ENCODE results near the gene ADGRL3.

The ADGRL3 gene

GRCh38 chr4:61443813-61444510, 243.8 kb downstream of the ADGRL3 start:
- Histone ChIP-seq H3K9me3 (ENCODE audit: control insufficient read depth, low read length) (no peaks in the 10 kb centered on the region), H3K4me3 (ENCODE audit: low read length) (no peak overlapping the region), H3K27me3 (ENCODE audit: control insufficient read depth, insufficient read depth, low read length) (no peaks in the 10 kb centered on the region), H3K36me3 (ENCODE audit: control insufficient read depth, insufficient read depth, low read length) (no peaks in the 10 kb centered on the region), H3K9ac (ENCODE audit: low read length) (no peak overlapping the region), H3K4me1 (ENCODE audit: control insufficient read depth, insufficient read depth, low read length) (peaks cover 15% of the 10 kb centered on the region)

GRCh38 chr4:61445374-61446063, 245.4 kb downstream of the ADGRL3 start:
- Histone ChIP-seq H3K9ac (ENCODE audit: low read length) (no peak overlapping the region), H3K4me1 (ENCODE audit: control insufficient read depth, insufficient read depth, low read length) (peaks cover 15% of the 10 kb centered on the region), H3K27me3 (ENCODE audit: control insufficient read depth, insufficient read depth, low read length) (no peaks in the 10 kb centered on the region), H3K36me3 (ENCODE audit: control insufficient read depth, insufficient read depth, low read length) (no peaks in the 10 kb centered on the region), H3K9me3 (ENCODE audit: control insufficient read depth, low read length) (no peaks in the 10 kb centered on the region), H3K4me3 (ENCODE audit: low read length) (no peak overlapping the region)

GRCh38 chr4:61446941-61447340, 246.8 kb downstream of the ADGRL3 start:
- Histone ChIP-seq H3K4me1 (ENCODE audit: control insufficient read depth, insufficient read depth, low read length) (peaks cover 24% of the 10 kb centered on the region), H3K27me3 (ENCODE audit: control insufficient read depth, insufficient read depth, low read length) (no peaks in the 10 kb centered on the region), H3K4me3 (ENCODE audit: low read length) (no peak overlapping the region), H3K9me3 (ENCODE audit: control insufficient read depth, low read length) (no peaks in the 10 kb centered on the region), H3K9ac (ENCODE audit: low read length) (no peak overlapping the region), H3K36me3 (ENCODE audit: control insufficient read depth, insufficient read depth, low read length) (no peaks in the 10 kb centered on the region)

- no peaks in the 10 kb centered on the region for H3K27me3 ChIP-seq (ENCODE audit: control insufficient read depth, insufficient read depth, low read length)
Observed at GRCh38 chr4:61447918-61448317, 247.8 kb downstream of the ADGRL3 start.

GRCh38 chr4:61451935-61452334, 251.8 kb downstream of the ADGRL3 start:
- Histone ChIP-seq H3K9me3 (ENCODE audit: control insufficient read depth, low read length) (no peaks in the 10 kb centered on the region), H3K36me3 (ENCODE audit: control insufficient read depth, insufficient read depth, low read length) (no peaks in the 10 kb centered on the region), H3K4me3 (ENCODE audit: low read length) (no peak overlapping the region), H3K27me3 (ENCODE audit: control insufficient read depth, insufficient read depth, low read length) (no peaks in the 10 kb centered on the region), H3K4me1 (ENCODE audit: control insufficient read depth, insufficient read depth, low read length) (peaks cover 9% of the 10 kb centered on the region), H3K9ac (ENCODE audit: low read length) (no peak overlapping the region)

More at GRCh38 chr4:61447918-61448317, 247.8 kb downstream of the ADGRL3 start:
- Histone ChIP-seq H3K36me3 (ENCODE audit: control insufficient read depth, insufficient read depth, low read length) (no peaks in the 10 kb centered on the region), H3K4me3 (ENCODE audit: low read length) (no peak overlapping the region), H3K9ac (ENCODE audit: low read length) (no peak overlapping the region), H3K4me1 (ENCODE audit: control insufficient read depth, insufficient read depth, low read length) (peaks cover 24% of the 10 kb centered on the region), H3K9me3 (ENCODE audit: control insufficient read depth, low read length) (no peaks in the 10 kb centered on the region)

- H3K36me3 ChIP-seq (ENCODE audit: control insufficient read depth, insufficient read depth, low read length), result no peaks in the 10 kb centered on the region
- H3K27me3 ChIP-seq (ENCODE audit: control insufficient read depth, insufficient read depth, low read length), result no peaks in the 10 kb centered on the region
- no peaks in the 10 kb centered on the region for H3K9me3 ChIP-seq (ENCODE audit: control insufficient read depth, low read length)
- no peak overlapping the region for H3K9ac ChIP-seq (ENCODE audit: low read length)
- H3K4me1 ChIP-seq (ENCODE audit: control insufficient read depth, insufficient read depth, low read length), result peaks cover 4% of the 10 kb centered on the region
- H3K4me3 ChIP-seq (ENCODE audit: low read length), result no peak overlapping the region
Observed at GRCh38 chr4:61461956-61462355, 261.8 kb downstream of the ADGRL3 start.

GRCh38 chr4:61462451-61463326, 262.6 kb downstream of the ADGRL3 start:
- Histone ChIP-seq H3K4me3 (ENCODE audit: low read length) (no peak overlapping the region), H3K9ac (ENCODE audit: low read length) (no peak overlapping the region), H3K4me1 (ENCODE audit: control insufficient read depth, insufficient read depth, low read length) (peaks cover 4% of the 10 kb centered on the region), H3K9me3 (ENCODE audit: control insufficient read depth, low read length) (no peaks in the 10 kb centered on the region), H3K36me3 (ENCODE audit: control insufficient read depth, insufficient read depth, low read length) (no peaks in the 10 kb centered on the region), H3K27me3 (ENCODE audit: control insufficient read depth, insufficient read depth, low read length) (no peaks in the 10 kb centered on the region)

GRCh38 chr4:61468024-61468720, 268.0 kb downstream of the ADGRL3 start:
- Histone ChIP-seq H3K27me3 (ENCODE audit: control insufficient read depth, insufficient read depth, low read length) (no peaks in the 10 kb centered on the region), H3K36me3 (ENCODE audit: control insufficient read depth, insufficient read depth, low read length) (no peaks in the 10 kb centered on the region), H3K4me1 (ENCODE audit: control insufficient read depth, insufficient read depth, low read length) (no peaks in the 10 kb centered on the region), H3K9me3 (ENCODE audit: control insufficient read depth, low read length) (no peaks in the 10 kb centered on the region), H3K4me3 (ENCODE audit: low read length) (no peak overlapping the region), H3K9ac (ENCODE audit: low read length) (no peak overlapping the region)

GRCh38 chr4:61473306-61473705, 273.2 kb downstream of the ADGRL3 start:
- Histone ChIP-seq H3K9ac (ENCODE audit: low read length) (no peak overlapping the region), H3K27me3 (ENCODE audit: control insufficient read depth, insufficient read depth, low read length) (no peaks in the 10 kb centered on the region), H3K9me3 (ENCODE audit: control insufficient read depth, low read length) (no peaks in the 10 kb centered on the region), H3K4me3 (ENCODE audit: low read length) (no peak overlapping the region), H3K36me3 (ENCODE audit: control insufficient read depth, insufficient read depth, low read length) (no peaks in the 10 kb centered on the region), H3K4me1 (ENCODE audit: control insufficient read depth, insufficient read depth, low read length) (no peaks in the 10 kb centered on the region)

GRCh38 chr4:61478340-61478739, 278.2 kb downstream of the ADGRL3 start:
- Histone ChIP-seq H3K4me1 (ENCODE audit: control insufficient read depth, insufficient read depth, low read length) (no peaks in the 10 kb centered on the region), H3K9me3 (ENCODE audit: control insufficient read depth, low read length) (no peaks in the 10 kb centered on the region), H3K9ac (ENCODE audit: low read length) (no peak overlapping the region), H3K36me3 (ENCODE audit: control insufficient read depth, insufficient read depth, low read length) (no peaks in the 10 kb centered on the region), H3K27me3 (ENCODE audit: control insufficient read depth, insufficient read depth, low read length) (no peaks in the 10 kb centered on the region), H3K4me3 (ENCODE audit: low read length) (no peak overlapping the region)

GRCh38 chr4:61485056-61485455, 284.9 kb downstream of the ADGRL3 start:
- Histone ChIP-seq H3K9me3 (ENCODE audit: control insufficient read depth, low read length) (no peaks in the 10 kb centered on the region), H3K4me1 (ENCODE audit: control insufficient read depth, insufficient read depth, low read length) (no peaks in the 10 kb centered on the region), H3K4me3 (ENCODE audit: low read length) (no peak overlapping the region), H3K27me3 (ENCODE audit: control insufficient read depth, insufficient read depth, low read length) (no peaks in the 10 kb centered on the region), H3K36me3 (ENCODE audit: control insufficient read depth, insufficient read depth, low read length) (no peaks in the 10 kb centered on the region), H3K9ac (ENCODE audit: low read length) (no peak overlapping the region)

All from mucosa of stomach (tissue), 1 donor.